T-helper 1 cell treated with Interleukin-12 subunit alpha and Interleukin-12 subunit beta and Interleukin-4 antibody, amounts not matched to agents 30 ng/mL and 1 ng/mL, for 36 hours (primary cell): ENCODE results near the gene ZNF263. TPM values are rescaled to one million over a fixed set of nuclear protein-coding genes. Genes with fewer than 3 reads are reported as not detected.
"Not testable (repeated sequence)": the region's sequence is repeated elsewhere in the genome, so short reads cannot be mapped to it uniquely, and the experiment has no call there.

Source experiments
- intact Hi-C: fragments of 100-400 bp; cut with micrococcal nuclease; formaldehyde crosslinking; loops from one replicate; pipeline ENCODE4 v1.15.1; 2024
- total RNA-seq: library from RNA; stranded (reverse); gene quantifications from 2 replicates; pipeline ENCODE4 v1.2.3, GENCODE V29; 2022

ZNF263 gene
- total RNA-seq, 1 donor from 2014 or later: 23.1 TPM

- intact Hi-C loops: no loop called here
Observed at GRCh38 chr16:3266873-3267537, 16.3 kb upstream of the ZNF263 start.

DNA sequence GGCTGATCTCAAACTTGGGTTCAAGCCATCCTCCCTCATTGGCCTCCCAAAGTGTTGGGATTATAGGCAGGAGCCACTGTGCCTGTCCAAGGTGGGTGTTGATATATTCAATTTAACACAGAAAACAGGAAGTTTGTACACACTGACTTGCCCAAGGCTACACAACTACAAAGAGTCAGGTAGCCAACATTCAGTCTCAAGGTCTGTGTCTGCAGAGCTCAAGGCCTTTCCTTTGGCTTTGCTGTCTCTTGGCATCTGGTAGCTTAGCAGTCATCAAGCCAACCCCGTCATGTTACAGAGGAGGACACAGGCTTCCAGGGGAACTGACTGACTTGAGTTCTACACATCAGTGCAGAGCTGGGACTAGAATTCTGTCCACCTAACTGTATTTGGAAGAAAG lies 15.0 kb upstream of the ZNF263 start:
- intact Hi-C loops: no loop called here

GRCh38 chr16:3270718-3271117 lies 12.6 kb upstream of the ZNF263 start:
- intact Hi-C loops: not testable (repeated sequence)

GRCh38 chr16:3271281-3271680 lies 12.0 kb upstream of the ZNF263 start:
- intact Hi-C loops: not testable (repeated sequence)

DNA sequence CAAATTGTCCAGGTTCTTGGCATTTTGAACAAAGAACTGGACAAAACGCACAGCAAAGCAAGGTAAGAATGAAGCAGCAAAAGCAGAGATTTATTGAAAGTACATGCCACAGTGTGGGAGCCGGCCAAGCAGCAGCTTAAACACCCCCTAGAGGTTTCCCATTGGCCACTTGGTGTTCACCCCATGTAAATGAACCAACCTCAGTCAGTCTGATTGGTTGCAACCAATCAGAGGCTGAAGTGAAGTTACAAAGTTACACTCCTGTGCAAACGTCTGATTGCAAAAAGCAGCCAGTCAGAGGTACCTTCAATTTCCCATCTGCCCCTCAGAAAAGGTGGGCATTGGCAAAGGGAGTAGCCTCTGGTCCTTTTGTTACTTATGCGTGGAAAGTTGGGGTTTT lies 8.8 kb upstream of the ZNF263 start:
- intact Hi-C loops: no loop called here

DNA sequence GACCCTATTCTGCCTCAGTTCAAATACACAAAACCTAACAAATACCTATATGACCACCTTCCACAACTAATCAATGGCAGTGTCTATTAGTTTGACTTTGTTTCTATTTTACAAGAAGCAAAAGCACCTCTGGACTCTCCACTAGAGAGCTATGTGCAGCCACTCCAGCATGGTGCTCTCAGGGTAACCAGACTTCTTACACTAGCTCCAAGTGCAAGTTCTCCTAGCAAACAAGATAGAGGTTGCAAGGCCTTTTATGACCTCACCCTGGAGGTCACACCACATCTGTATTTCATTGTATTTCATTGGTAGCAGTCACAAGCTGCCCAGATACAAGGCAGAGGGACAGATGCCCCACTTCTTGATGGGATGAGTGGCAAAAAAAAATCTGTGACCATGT lies 8.3 kb upstream of the ZNF263 start:
- intact Hi-C loops: no loop called here

GRCh38 chr16:3276679-3277078 lies 6.6 kb upstream of the ZNF263 start:
- intact Hi-C loops: no loop called here

- intact Hi-C loops: loop anchor here (5.0 kb wide), 1 partner anchor 64 kb away; no protein-coding TSS in a partner anchor
Observed at GRCh38 chr16:3281222-3281820, 2.0 kb upstream of the ZNF263 start.

DNA sequence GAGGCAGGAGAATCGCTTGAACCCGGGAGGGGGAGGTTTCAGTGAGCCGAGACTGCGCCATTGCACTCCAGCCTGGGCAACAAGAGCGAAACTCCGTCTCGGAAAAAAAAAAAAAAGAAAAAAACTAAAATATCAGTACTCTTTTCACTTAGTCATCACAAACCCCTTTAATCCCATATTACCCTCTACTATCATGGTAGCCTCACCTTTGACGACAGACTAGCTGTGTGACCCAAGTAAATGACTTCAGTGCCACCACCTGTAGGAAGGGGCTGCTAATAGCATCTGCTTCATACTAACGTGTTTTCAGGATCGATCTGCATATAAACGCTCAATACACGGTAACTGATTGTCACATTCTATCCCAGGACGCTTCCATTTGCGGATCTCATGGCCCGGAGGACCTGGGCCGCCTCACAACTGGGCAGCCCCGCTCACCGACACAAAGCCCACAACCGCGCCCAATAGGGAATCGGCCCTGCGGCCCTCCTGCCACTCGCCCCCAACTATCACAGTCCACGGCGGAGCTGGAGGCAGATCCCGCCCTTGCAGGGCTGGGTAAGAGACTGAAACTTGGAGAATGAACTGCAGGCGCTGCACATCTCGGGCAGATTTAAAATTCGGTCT lies 1.1 kb upstream of the ZNF263 start:
- intact Hi-C loops: loop anchor here (1.0 to 5.0 kb wide), 6 partner anchors 18 to 257 kb away; partner anchors contain the start of genes OR1F1 and THOC6

GRCh38 chr16:3283543-3284447 lies 504 bp downstream of the ZNF263 start:
- intact Hi-C loops: loop anchor here (1.0 to 5.0 kb wide), 10 partner anchors 22 to 328 kb away; partner anchors contain the start of genes OR1F1, SLX4, THOC6 and TIGD7

GRCh38 chr16:3285131-3285530 lies 1.8 kb downstream of the ZNF263 start:
- intact Hi-C loops: no loop called here

DNA sequence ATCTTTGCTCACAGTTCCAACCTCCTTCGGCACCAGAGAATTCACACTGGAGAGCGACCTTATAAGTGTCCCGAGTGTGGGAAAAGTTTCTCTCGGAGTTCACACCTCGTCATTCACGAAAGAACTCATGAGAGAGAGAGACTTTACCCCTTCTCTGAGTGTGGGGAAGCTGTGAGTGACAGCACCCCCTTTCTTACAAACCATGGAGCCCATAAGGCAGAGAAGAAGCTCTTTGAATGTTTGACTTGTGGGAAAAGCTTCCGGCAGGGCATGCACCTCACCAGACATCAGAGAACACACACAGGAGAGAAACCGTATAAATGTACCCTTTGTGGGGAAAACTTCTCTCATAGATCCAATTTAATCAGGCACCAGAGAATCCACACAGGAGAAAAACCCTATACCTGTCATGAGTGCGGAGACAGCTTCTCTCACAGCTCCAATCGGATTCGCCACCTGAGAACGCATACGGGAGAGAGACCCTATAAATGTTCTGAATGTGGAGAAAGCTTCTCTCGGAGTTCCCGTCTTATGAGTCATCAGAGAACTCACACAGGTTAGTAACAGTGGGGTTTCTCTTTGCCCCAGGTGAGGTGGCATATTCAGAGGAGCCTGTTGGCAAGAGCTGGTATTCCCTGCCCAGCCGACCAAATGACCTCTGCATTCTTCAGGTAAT lies 6.8 kb downstream of the ZNF263 start:
- intact Hi-C loops: no loop called here

- intact Hi-C loops: no loop called here
Observed at GRCh38 chr16:3292604-3293003, 9.3 kb downstream of the ZNF263 start.

- intact Hi-C loops: no loop called here
Observed at GRCh38 chr16:3295209-3295608, 11.9 kb downstream of the ZNF263 start.

DNA sequence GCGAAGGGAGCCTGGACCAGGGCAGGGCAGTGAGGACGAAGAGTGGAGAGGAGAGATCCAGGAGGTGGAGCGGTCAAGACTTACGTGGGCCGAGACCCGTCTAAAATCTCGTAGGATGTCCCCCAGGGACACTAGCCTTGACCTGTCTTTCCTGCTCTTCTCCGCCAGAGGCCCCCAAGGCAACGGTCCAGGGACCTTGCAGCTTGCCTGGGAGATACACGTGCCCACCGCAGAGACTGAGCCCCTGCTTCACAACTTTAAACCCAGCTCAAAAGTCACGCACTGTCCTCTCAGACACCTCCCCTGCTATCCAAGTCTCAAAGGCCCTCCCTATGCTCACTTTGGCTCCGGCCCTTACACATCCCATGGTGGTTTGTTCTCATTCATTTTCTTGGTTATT lies 12.5 kb downstream of the ZNF263 start:
- intact Hi-C loops: no loop called here

- intact Hi-C loops: loop anchor here (2.0 kb wide), 1 partner anchor 70 kb away; the partner anchor contains the start of gene ZNF200
Observed at GRCh38 chr16:3304370-3304769, 21.1 kb downstream of the ZNF263 start.

DNA sequence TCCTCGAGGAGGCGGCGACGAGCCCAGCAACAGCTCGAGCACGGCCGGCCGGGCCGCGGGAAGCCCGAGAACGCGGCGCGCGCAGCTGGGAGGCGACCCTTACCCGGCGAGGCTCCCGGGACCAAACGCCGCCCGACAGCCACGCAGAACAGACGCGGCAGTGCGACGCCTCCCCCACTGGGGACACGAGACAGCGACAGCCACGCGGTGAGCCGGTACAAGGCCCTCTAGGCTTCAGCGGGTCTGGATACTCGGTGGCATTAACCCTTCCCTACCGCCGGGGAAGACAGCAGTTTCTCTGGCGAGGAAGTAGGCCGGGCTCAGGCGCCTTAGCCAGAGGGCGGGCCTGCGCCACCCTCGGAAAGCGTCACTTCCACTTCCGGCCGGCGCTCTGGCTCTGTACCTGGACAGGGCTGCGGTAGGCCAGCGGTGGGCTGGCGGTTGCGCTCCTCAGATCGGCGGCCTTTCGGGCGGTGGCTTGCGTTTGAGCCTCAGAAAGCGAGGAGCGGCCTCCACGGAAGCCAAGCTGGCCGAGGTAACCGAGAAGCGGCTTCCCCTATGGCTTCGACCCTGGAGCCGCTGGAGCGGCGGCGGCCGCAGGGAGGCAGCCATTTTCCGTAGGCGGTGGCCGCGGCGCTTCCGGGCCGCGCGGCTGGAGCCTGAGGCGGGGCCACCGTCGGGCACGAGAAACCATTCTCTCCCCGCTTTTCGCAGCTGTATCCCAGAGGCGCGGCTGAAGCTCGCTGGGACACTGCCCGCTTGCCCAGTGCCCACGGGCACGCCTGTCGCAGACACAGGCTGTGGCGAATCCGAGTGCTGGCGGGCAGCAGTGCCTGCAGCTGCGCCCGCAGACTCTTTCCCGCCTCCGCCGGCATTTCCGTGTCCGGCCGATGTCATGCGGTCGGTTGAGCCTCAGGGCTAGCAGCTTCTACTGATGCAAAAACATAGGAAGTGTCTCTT lies 22.1 kb downstream of the ZNF263 start, which contains the start of the genes TIGD7 and ZNF75A:
Gene TIGD7, minus strand, starts transcription at position 322 of the 960 bp plus-strand sequence. CDS start 4,816 bp downstream, outside the sequence.
Gene ZNF75A, plus strand, starts transcription at position 389 of the 960 bp plus-strand sequence. CDS start 2,932 bp downstream, outside the sequence.
- intact Hi-C loops: loop anchor here (1.0 to 5.0 kb wide), 8 partner anchors 22 to 195 kb away; partner anchors contain the start of genes ZNF174, ZNF200, ZNF263 and ZSCAN32

DNA sequence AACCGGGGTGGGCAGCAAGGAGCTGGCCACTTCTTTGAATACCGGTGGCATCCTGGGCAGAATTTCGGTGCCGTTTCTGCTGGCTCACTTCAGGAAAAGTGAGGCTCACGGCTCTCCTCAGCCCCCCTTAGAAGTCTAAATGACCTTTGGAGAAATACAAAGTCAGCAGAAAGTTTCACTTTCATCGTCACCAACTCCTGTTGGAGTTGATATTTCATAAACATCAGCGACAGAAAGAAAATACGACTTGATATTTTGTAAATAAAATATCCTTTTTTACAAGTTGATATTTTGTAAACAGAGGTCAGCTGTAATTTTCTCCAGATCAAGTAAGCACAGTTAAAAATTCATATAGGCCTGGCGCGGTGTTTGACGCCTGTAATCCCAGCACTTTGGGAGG lies 22.8 kb downstream of the ZNF263 start:
- intact Hi-C loops: loop anchor here (5.0 kb wide), 2 partner anchors 76 to 124 kb away; no protein-coding TSS in a partner anchor

- intact Hi-C loops: no loop called here
Observed at GRCh38 chr16:3311496-3311895, 28.2 kb downstream of the ZNF263 start.
